GM12891 (cell line): Measurements from ENCODE around the gene ZNF771.

ENCODE experiments used
- POLR2A ChIP-seq: IDR thresholded peaks from 2 replicates; pipeline ENCODE4 v1.6.1; 2011; ENCODE audit warnings: low read depth, low read length, control low read depth
- POLR2AphosphoS5 ChIP-seq: IDR thresholded peaks from 2 replicates; pipeline ENCODE4 v1.6.1; 2011; ENCODE audit warnings: low read depth, low read length, control low read depth
- TAF1 ChIP-seq: IDR thresholded peaks from 2 replicates; pipeline ENCODE4 v1.6.1; 2011; ENCODE audit warnings: low read depth, low read length, control low read depth

DNA sequence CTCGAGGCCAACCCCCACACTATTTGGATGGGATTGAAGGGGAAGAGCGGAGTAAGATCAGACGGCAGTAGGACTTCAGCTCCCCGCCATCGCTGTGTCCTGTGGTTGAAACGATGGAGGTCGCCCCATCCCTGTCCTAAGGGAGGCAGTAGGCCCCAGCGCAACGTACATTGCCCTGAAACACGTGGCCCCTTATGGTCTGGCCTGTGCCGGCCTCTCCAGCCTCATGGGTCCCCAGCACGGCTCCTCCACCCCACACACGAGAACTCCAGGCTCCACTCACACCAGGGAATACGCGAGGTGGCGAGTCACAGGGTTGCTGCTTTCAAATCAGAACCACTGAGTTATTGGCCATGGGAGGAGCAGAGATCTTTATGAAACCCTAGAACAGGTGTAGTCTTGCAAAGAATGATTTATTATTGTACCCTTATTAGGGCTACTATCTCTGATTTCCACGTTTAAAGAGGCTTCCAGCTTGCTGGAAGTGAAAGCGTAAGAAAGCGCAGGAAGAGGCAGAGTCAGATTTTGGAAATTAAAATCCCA is 23.1 kb downstream of the ZNF771 start:
- TF ChIP-seq POLR2A (no peak), TAF1 (no peak), POLR2AphosphoS5 (no peak)
